ENCODE results near the gene CAMK2D.

Gene CAMK2D

DNA sequence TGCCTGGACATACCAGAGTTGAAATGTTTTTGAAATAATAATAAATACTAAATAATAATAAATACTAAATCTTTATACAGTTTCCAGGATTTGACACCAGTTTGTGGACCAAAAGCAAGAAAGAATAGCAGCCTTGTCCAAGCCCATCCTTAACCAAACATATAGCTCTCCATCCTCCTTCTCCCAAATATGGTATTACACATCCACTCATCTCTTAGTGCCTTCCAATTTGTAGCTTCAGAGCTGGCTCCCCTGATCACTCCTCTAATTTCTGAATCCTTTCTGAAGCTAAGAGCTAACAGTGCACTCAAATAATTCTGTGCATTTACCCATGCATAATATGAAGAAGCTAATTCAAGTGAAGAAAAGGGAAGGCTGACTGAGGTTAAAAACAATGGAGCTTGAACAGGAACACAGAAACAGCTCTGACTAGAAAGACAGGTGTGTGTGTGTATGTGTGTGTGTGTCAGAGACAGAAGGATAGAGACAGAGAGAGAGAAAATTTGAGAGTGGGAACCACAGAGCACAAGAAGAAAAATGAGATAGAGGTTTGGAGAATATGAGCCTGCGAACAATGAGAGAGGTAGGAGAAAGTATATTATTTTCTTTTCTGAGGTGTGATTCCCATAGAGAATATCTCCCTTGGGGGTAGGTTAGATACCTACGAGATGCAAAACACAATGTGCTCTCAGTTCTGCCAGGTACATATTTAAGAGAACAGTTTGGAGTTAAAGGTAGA lies 123.5 kb downstream of the CAMK2D start:
- no peak for DNase-seq

DNA sequence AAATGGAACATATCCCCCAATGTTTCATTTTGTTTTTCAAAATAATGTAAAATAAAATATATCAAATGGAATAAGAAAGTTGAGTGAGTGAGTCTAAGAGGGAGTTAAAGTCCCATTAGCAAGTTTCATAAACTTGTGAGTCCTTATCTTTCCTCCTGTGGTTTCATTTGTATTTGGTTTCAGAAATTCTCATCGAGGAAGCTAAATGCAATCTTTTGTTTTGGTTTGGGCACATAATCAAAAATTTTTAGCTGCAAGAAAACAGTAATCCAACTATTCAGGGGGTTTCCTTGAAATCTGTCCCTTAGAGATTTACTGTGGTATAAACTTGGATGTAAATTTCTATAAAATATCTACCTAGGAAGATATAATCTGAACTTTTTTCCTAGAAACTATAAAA lies 124.2 kb downstream of the CAMK2D start:
- no peak for DNase-seq

DNA sequence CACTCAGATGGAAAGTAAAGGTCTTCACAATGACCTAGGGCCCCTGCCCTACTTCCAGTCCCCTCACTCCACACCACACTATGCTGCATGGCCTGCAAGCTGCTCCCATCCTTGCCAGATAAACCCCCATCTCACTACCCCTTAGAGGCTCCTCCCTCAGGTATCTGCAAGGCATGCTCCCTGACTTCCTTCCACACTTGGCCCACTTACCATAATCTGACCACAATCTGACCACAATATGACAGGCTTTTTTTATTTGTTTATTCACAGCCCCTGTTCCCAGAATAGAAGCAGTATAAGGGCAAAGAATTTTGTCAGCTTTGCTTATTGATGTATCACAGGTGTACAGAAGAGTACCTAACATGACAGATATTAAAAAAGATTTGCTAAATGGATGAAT lies 124.7 kb downstream of the CAMK2D start:
- DNase-seq = no peak

DNA sequence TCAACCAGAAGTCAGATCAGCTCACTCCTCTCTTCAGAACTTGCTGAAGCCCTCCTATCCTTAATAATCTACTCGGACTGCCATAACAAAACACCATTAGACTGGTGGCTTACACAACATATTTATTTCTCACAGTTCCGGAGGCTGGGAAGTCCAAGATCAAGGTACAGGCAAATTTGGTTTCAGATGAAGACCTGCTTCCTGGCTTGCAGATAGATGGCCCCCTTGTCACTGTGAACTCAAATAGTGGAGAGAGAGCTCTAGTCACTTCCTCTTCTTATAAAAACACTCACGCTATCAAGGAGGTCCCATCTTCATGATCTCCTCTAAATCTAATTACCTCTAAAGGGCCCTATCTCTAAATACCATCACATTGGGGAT lies 125.1 kb downstream of the CAMK2D start:
- no peak for DNase-seq

DNA sequence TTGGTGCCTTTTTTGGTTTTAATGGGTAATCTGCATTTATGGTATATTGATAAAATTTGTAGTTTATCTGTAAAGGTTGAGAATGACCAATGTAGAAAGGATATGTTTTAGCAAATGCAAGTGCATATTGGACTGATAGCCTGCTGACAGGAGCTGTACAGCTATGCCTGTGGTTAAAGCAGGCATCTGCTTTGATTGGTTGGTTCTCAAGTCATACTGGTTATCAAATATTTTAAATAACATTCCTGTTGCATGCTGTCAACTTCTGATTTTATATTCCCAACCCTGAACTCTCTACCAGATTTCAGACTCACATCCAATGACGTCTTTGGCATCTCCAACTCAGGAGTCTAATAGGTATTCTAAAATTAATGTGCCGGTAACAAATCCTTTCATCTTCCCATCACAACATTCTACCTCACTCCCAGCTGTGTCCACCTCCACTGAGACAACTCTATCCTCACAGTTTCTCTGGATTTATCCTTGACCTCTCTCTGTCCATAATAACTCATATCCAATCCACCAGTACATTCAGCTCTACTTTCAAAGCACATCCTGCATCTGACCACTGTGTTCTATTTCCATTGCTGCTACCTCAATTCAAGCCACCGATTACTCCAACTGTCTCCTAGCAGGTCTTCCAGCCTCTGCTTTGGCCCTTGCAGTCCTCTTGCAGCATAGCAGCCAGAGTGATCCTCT lies 125.7 kb downstream of the CAMK2D start:
- DNase-seq = no peak

DNA sequence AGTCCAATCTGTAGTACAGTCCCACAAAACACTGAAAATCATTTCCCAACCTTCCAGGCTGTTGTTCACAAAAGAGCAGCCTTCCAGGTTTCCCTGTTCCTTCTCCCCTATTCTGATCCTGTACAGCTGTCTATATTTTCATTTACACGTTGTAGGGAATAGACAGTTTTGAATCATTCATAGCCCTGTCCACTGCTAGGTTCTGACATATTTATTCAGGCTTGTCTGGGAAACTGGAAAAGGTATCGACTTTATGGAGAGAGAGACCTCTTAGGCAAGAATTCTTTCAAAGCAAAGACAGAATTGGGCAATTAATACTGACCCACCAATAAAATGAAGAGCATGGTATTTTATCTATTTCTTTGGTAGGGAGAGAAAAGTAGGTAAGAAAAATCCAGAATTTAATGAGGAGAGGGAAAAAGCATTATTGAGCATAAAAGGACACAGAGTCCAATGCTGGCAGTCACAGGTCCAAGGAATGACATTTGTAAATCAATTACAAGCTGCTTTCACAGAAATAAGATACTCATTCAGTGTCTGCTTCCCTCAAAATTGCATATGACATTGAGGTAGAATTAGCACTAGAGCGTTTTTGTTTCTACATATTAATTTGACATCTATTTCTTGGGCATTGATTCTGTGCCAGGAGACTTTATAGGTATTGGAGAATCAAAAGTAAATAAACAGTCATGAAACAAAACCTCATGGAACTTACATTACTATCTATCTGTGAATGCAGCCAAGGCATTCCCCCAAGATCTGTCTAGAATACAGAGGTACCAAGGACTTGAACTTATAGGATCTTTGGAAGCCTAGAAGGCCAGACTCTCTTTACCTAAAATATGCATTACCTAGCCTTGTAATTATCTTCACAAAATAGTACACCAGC lies 127.2 kb downstream of the CAMK2D start:
- no peak for DNase-seq

DNA sequence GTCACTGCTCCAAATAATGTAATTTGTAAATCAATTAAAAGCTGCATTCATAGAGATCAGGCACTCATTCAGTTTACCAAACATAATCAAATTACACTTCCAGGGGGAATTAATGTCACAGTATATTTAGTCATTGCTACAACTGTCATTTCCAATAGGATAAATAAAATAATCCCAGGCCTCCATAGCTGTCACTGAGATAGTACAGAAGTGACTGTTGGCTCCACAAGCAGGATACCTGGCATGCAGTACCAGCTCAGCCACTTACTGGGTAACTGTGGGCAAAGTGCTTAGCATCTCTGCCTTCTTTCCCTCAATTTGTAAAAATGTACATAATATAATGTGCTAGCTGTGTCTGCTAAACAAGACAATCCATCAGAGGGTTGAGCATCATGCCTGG lies 128.1 kb downstream of the CAMK2D start:
- no peak for DNase-seq

DNA sequence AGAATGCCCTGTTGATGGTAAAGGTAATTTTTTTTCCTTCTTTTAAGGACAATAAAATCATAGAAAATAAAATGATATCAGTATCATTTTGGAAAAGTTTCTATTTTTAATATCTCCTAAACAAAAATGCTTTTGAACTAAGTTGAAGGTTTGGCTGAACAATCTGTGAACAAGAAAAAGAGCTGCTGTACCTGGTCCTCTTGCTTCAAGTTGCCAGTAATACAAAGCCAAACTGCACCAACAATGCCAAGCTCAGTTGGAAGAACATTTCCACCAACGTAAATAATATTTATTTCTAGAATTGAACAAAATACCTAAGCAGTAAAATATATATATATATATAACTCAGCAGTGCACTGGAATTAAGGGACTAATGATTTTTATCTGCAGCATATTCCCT lies 132.8 kb downstream of the CAMK2D start:
- DNase-seq = no peak

DNA sequence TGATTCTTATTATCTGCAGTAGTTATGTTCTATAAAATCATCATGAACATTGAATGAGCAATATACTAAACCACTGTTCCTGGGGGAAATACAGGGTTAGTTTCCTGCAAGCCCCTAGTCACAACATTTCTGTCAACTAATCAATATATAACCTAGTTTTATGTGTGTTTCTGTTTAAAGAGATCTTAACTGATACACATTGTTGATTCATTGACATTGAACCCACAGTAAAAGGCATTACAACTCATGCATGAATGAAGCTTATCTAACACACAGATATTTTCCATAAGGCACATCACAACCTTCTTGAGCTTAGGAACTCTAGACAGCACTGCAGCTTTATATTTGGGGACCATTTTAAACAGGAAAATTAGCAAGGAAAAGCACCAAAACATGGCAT lies 134.2 kb downstream of the CAMK2D start:
- no peak for DNase-seq

DNA sequence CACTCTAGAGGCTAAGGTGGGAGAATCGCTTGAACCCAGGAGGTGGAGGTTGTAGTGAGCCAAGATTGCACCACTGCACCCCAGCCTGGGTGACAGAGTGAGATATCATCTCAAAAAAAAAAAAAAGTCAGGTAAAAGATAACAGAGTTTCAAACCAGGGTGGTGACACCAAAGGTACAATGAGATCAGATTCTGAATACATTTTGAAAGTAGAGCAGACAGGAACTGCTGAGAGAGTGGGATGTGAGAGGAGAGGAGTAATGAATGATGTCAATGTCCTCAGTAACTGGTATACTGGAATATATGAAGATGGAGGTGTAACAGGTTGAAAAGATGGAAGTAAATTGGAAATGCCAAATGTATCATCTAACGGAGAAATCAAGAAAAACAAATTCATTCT lies 135.6 kb downstream of the CAMK2D start:
- DNase-seq = no peak

DNA sequence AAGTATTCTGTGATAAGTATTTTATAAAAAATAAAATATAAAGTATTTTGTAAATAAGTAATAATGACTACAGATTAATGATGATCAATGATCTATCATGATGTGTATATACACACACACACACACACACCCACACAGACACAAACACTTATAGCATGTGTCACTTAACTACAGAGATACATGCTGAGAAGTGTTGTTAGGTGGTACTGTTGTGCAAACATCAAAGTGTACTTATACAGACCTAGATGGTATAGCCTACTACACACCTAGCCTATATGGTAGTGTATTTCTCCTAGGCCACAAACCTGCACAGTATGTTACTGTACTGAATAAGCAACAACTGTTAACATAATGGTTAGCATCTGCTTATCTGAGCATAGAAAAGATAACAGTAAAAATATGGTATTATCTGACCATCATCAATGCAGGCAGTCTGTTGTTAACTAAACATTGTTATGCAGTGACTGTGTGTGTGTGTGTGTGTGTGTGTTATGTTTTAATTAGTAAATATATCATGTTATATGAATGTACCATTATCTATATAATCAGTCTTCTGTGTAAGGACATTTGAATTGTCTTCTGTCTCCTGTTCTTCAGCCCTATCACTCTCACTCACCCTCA lies 138.2 kb downstream of the CAMK2D start:
- no peak for DNase-seq

DNA sequence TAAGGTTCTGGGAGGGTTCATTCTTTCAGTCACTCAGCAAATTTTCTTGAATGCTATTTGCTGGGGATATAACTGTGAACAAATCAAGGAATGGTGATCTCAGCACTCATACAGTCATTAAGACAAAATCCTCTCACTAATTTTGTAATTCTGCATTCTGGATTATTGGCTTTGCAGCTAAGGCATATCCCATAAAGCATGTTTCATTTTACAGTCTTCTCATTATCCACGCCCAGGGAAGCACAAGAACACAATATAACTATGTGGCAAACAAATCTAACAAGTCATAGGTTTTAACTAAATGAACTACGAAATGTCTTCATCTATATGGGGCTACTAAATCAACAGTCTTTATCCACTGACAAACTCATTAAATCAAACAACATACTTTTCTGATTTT lies 139.9 kb downstream of the CAMK2D start:
- no peak for DNase-seq

DNA sequence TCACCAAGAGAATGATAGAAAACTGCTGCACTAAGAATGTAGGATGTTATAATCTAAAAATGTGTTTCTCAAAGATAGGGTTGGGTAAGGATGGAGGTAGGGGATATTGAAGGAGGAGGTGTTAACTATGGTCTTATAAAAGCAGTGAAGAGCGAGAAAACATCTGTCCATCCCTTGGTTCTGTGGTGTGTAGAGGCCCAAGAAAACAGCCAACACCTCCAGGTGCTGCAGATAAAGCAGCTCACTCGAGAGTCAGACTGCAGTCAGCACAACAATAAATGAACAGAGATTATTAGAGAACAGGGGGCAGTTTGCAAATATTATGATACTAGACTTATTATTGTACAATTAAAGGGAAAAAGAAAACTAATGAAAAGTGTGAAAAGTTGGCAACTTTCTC lies 141.5 kb downstream of the CAMK2D start:
- no peak for DNase-seq

DNA sequence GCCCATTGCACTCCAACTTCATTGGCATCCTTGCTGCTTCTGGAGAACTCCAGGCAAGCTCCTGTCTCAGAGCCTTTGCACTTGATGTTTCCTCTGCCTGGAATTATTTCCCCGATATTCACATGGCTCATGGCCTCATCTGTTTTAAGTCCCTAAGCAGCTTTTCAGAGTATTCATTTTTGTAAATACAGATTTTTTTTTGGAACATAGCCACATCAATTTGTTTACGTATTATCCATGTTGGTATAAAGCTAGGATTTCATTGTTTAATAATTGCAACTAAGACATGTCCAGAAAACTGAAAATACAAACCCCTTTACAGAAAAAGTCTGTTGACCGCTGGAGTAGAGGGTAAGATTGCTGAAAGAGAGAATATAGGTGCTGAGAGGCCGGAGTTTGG lies 142.0 kb downstream of the CAMK2D start:
- no peak for DNase-seq

DNA sequence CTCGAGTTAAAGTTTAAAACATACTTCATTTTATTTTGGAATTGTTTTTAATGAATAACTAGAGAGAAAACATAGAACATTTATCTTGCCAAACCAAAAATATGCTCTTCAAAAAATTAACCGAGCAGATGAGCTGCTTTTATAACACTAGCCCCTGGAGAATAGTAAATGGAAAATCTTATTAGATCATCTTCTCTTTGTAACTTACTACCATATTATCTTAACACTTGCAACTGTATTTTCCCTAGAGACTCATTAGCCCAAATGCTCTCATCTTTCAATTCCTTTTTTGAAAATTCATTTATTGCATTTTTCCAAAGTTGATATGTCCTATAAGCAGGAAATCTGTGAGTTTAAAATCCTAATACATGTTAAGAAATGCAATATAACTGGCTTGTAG lies 143.3 kb downstream of the CAMK2D start:
- no peak for DNase-seq

DNA sequence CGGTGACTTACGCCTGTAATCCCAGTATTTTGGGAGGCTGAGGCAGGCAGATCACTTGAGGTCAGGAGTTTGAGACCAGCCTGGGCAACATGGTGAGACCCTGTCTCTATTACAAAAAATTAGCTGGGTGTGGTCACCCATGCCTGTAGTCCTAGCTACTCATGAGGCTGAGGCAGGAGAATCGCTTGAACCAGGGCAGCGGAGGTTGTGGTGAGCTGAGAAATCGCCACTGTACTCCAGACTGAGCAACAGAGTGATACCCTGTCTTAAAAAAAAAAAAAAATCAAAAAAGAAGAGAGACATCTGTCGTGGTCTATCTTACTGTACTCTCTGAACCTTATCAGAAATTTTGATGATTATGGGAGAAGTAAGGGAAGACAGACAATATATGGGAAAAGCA lies 144.3 kb downstream of the CAMK2D start:
- no peak for DNase-seq

DNA sequence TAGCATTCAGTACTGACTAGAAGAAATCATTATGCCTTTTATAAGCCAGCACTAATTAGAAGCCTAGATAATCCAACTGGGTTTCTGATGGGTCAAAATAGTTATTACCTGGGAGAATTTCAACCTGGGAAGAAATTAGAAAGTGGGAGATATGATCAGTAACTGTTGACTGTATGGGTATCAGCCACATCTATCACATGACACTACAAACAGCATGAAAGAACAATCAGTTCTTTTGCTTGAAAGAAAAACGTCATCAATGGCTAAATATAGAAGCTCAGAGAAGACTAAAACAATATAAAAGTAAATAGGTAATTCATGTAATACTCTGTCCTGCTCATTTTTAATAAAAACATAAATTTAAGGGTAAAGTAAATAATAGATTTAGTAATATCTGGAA lies 145.1 kb downstream of the CAMK2D start:
- no peak for DNase-seq

DNA sequence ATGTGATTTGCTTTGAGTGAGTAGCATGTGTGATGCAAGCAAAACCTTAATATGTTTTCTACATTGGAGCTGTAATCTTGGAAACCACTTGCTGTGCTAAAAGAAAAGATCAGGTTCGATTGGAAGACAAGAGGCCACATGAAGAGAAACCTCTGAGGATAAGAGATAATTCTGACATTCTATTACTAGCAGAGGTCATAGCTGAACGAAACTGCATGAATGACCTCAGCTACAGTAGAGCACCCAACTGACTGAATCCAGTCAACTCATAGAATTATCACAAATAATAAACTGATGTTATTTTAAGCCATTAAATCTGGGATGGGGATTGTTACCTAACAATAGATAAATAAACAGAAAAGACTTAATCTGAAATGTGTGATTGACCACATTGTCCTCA lies 147.1 kb downstream of the CAMK2D start:
- DNase-seq = no peak

DNA sequence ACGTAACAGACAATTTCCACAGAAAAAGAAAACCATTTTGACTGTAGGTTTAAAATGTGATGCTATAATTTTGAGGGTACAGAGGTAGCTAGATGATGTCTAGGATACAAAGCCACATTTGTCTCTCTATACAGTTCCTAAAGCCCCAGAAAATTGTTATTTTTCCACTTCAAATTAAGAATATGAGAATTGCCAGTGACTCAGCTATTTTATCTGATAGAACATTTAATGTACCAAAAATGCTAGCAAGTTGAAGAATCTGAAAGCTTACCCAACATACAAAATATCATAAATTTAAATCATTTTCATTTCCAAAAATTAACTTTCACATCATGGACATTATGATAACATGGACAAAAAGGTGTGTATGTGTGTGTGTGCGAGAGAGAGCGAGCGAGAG lies 148.0 kb downstream of the CAMK2D start:
- no peak for DNase-seq

DNA sequence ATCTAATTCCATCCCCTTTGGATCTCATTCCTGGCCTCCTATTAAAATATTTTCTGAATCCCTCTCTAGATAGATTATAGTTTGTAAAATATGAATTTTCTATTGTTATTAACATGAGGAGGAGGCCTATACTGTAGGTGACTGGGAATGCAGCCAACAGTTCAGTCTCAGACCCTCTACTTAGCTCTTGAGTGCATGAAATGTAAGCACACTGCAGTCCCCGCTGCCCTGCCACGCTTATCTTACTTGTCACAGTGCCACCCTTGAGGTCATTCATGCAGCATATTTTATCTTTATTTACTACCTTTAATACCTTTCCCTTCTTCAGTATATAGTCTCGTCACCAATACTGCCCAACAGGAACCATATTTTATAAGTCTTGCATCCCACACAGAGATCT lies 151.0 kb downstream of the CAMK2D start:
- DNase-seq = no peak

DNA sequence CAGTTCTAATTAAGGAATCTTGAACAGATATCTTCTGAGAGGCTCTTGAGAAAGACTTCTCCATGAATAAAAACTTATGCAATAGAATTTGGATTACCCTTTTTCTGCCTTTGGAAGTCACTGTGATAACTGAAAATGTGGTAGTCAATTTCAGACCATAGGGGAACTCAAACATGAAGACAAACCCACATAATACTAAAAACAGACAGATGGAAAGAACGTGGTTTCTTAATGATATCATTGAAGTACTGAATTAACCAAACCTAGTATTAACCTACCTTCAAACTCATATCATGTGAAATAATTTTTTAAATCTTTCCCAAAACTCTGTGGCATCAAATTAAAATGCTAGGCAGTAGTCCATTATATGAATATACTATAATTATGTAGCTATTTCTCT lies 153.5 kb downstream of the CAMK2D start:
- DNase-seq = no peak

DNA sequence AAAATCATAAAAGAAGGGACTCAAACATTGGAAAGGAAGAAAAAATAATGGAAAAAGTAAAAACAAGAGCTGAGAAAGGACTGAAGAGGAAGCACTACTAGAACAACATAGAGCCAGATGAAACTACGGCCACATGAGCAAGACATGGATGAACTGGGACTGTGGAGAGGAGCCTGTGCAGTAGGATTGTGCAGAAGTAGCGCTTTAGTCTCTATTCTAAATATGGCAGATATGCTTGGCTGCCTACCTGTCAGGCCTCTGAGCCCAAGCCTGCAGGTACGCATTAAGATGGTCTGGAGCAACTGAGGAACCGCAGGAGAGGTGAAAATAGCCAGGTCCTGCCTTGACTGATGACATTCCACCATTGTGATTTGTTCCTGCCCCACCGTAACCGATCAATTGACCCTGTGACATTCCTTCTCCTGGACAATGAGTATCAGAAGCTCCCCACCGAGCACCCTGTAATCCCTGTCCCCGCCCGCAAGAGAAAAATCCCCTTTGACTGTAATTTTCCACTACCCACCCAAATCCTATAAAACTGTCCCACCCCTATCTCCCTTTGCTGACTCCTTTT lies 154.3 kb downstream of the CAMK2D start:
- DNase-seq = no peak

DNA sequence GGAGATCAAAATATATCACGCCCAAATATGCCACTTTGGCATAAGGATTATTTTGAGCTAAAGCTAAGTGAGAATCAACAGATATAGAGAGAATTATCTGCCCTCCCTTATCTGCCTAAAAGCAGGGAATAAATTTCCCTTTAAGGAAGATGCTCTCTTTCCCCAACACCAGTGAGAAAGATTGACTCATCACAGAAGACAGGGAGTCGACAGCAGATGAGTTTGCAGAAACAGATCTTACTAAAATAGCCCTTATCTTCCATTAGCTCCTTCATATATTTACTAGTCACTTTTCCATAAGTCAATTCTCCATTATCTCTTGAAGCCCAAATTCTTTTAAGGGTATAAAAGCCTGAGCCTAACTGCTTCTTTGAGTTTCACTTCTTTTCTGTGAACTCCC lies 156.6 kb downstream of the CAMK2D start:
- DNase-seq = no peak

All from right kidney (tissue), 1 donor.